Right atrium auricular region (tissue), 2 donors: ENCODE data around the gene SMKR1. TPM values are rescaled to one million over a fixed set of nuclear protein-coding genes. Genes with fewer than 3 reads are reported as not detected.

ENCODE experiments used
- DNase-seq: peaks from one replicate; pipeline ENCODE4 v3.0.0-alpha.2; 2019; ENCODE audit warnings: low spot score
- H3K27ac ChIP-seq, 2 donors: fragments of 200-600 bp; sonication (generic); 1 replicate in 1 of 2; 2 replicates in 1 of 2; pipeline ENCODE4 v1.5.1; 2016 to 2019
- H3K27me3 ChIP-seq, 2 donors: fragments of 200-600 bp; sonication (generic); one replicate each; pipeline versions ENCODE4 v1.5.1 to v1.6.0; 2017 to 2019
- H3K36me3 ChIP-seq: fragments of 200-600 bp; sonication (generic); one replicate; pipeline ENCODE4 v1.5.1; 2016
- H3K4me1 ChIP-seq, 2 donors: fragments of 200-600 bp; sonication (generic); one replicate each; pipeline versions ENCODE4 v1.5.1 to v1.6.0; 2017 to 2019
- H3K4me3 ChIP-seq, 2 donors: fragments of 200-600 bp; sonication (generic); 1 replicate in 1 of 2; 2 replicates in 1 of 2; pipeline ENCODE4 v1.5.1; 2017 to 2019; ENCODE audit warnings: mild to moderate bottlenecking in 1 of 2, moderate library complexity in 1 of 2
- H3K9me3 ChIP-seq, 2 donors: fragments of 200-600 bp; sonication (generic); one replicate each; pipeline ENCODE4 v1.5.1; 2019
- total RNA-seq, 2 donors: library from RNA; depleted of rRNA; stranded (reverse); fragments of >200 nt; gene quantifications; one replicate each; pipeline ENCODE4 v1.1.0, GENCODE V29; 2016
- TF ChIP-seq, protein P1 (sequence below), 2 donors: fragments of 200-600 bp; sonication (generic); IDR thresholded peaks; one replicate each; pipeline ENCODE4 v1.5.1; 2019; ENCODE audit warnings: antibody characterized with exemption in 2 of 2

SMKR1 gene
- total RNA-seq, 2 donors from 2014 or later = not detected

DNA sequence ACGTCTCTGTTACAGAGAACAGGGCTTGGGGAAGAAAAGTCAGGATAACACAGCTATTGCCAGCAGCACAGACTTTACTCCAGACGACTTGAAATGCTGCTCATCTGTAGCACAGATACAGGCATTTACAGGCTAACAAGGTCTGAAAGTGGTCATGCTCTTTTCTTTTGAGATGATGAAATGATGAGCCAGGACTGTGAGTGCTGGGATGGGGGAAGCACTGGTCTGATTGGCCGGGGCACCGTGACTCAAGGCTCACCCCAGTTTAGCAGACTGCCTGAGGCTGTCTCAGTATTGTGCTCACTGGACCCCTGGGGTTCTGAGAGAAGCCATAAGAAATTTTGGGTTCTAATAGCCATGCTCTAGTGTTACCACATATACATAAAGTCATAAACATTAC lies 12.4 kb downstream of the SMKR1 start:
- Histone ChIP-seq H3K9me3 (no peaks in the 10 kb centered on the region), H3K4me1 (no peaks in the 10 kb centered on the region), H3K36me3 (no peaks in the 10 kb centered on the region), H3K27me3 (no peaks in the 10 kb centered on the region), H3K4me3 (no peak overlapping the region), H3K27ac (no peak overlapping the region)
- TF ChIP-seq, protein P1, sequence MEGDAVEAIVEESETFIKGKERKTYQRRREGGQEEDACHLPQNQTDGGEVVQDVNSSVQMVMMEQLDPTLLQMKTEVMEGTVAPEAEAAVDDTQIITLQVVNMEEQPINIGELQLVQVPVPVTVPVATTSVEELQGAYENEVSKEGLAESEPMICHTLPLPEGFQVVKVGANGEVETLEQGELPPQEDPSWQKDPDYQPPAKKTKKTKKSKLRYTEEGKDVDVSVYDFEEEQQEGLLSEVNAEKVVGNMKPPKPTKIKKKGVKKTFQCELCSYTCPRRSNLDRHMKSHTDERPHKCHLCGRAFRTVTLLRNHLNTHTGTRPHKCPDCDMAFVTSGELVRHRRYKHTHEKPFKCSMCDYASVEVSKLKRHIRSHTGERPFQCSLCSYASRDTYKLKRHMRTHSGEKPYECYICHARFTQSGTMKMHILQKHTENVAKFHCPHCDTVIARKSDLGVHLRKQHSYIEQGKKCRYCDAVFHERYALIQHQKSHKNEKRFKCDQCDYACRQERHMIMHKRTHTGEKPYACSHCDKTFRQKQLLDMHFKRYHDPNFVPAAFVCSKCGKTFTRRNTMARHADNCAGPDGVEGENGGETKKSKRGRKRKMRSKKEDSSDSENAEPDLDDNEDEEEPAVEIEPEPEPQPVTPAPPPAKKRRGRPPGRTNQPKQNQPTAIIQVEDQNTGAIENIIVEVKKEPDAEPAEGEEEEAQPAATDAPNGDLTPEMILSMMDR (IDR thresholded peaks at IDR 0.05) = no peak
- no peak for DNase-seq

DNA sequence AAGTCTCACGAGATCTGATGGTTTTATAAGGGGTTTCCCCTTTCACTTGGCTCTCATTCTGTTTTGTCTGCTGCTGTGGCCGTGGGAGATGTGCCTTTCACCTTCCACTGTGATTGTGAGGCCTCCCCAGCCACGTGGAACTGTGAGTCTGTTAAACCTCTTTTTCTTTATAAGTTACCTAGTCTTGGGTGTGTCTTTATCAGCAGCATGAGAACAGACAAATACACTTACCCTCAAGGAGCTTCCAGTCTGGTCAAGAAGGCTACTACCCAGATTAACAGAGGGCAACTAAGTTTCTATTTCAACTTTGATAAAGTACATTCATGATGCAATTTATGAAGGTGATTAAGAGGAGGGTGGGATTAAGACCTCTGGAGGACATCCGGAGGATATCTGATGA lies 13.1 kb downstream of the SMKR1 start:
- Histone ChIP-seq H3K36me3 (no peaks in the 10 kb centered on the region), H3K4me1 (no peaks in the 10 kb centered on the region), H3K27me3 (no peaks in the 10 kb centered on the region), H3K4me3 (no peak overlapping the region), H3K9me3 (no peaks in the 10 kb centered on the region), H3K27ac (no peak overlapping the region)
- TF ChIP-seq, protein P1 (IDR thresholded peaks at IDR 0.05) = no peak
- no peak for DNase-seq

DNA sequence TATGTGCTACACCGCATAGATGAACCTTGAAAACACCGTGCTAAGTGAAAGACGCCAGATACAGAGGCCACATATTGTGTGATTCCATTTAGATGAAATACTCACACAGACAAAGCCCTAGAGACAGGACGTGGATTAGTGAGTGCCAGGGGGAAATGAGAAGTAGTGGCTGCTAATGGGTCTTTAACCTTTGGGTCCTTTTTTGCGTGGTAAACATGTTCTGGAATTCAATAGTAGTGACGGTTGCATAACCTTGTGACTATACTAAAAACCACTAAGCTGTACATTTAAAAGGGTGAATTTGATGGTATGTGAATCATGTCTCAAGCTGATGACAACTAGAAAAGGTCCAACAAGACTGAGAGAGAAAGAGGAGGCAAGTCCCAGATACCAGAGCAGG lies 15.6 kb downstream of the SMKR1 start:
- TF ChIP-seq, protein P1 (IDR thresholded peaks at IDR 0.05) = no peak
- no peak for DNase-seq
- Histone ChIP-seq H3K4me3 (no peak overlapping the region), H3K27me3 (no peaks in the 10 kb centered on the region), H3K9me3 (no peaks in the 10 kb centered on the region), H3K27ac (no peak overlapping the region), H3K36me3 (no peaks in the 10 kb centered on the region), H3K4me1 (no peaks in the 10 kb centered on the region)

DNA sequence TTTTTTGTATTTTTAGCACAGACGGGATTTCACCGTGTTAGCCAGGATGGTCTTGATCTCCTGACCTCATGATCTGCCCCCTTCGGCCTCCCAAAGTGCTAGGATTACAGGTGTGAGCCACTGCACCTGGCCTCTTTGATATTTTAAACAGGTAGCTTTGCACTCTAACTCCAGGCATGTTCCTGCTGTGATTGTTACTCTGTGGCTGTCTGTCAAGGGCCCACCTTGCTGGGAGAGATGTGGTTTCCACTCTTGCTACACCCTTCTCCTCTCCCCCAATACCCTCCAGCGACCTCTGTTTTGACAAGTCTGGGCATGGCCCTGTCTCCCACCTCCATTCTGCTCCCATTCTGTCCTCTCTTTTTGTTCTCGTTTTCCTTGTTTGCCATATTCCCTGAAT lies 17.1 kb downstream of the SMKR1 start:
- Histone ChIP-seq H3K36me3 (no peaks in the 10 kb centered on the region), H3K4me1 (no peaks in the 10 kb centered on the region), H3K27me3 (no peaks in the 10 kb centered on the region), H3K27ac (no peak overlapping the region), H3K4me3 (no peak overlapping the region), H3K9me3 (no peaks in the 10 kb centered on the region)
- TF ChIP-seq, protein P1 (IDR thresholded peaks at IDR 0.05) = no peak
- no peak for DNase-seq

DNA sequence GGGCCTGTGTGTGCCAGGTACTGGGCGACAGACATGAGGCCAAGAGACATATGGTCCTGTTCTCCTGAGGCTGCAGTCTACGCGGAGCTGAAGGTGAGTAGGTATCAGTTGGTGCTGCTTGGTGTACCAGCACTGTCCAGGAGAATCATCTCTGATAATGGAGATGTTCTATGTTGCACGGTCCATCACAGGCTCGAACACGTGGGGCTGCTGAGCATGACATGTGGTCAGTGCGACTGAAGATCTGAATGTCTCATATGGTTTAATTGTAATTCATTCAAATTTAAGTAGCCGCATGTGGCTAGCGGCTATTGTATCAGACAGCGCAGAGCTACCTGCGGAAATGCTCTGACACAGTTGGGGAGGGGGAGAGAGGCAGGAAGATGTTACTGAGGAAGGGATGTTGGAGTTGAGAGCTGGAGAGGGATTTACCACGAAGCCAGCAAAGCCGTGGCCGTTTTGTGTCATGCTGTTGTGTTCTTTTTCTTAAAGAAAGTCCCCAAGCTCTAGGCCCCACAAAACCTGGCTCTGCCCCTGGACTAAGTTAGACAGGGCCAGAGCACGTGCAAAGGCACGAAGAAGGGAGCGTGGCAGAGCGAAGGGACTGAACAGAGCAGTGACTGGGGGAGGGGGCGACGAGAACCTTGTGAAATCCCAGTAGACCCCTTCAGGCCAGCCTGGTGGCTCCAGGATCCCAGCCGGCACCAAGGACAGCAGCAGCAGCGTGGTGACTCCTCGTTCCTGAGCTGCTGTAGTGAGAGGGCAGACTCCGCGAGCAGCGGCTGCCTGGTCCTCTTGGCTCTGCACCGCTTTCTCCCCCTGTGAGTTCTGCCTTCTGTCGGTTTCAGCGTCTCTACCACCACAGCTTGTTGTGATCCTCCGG lies 20.0 kb downstream of the SMKR1 start:
- Histone ChIP-seq H3K9me3 (no peaks in the 10 kb centered on the region), H3K4me3 (no peak overlapping the region), H3K27me3 (no peaks in the 10 kb centered on the region), H3K27ac (no peak overlapping the region), H3K4me1 (no peaks in the 10 kb centered on the region), H3K36me3 (no peaks in the 10 kb centered on the region)
- TF ChIP-seq, protein P1 (IDR thresholded peaks at IDR 0.05) = no peak
- DNase-seq = no peak

DNA sequence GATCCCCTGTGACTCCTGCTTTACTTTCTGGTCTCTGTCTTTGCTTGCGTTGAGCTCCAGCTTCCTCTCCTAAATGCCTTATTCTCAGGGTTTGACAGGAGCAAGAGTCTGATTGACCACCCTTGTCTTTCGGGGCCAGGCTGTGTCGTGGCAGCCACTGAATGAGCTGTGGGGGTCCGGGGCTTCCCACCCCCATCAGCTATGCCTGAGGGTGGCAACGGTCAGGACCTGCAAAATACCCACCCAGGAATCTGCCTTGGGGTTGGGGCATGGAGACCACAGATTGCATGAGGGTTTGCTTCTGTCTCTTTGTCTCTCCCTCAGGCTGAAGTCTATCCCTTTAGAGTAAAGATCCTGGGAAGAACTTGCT lies 20.6 kb downstream of the SMKR1 start:
- no peaks in the 10 kb centered on the region for H3K4me1 ChIP-seq
- H3K27ac ChIP-seq = no peak overlapping the region
- DNase-seq = no peak
- H3K4me3 ChIP-seq = no peak overlapping the region
- TF ChIP-seq, protein P1 (IDR thresholded peaks at IDR 0.05) = no peak
- H3K36me3 ChIP-seq = no peaks in the 10 kb centered on the region
- H3K9me3 ChIP-seq = no peaks in the 10 kb centered on the region
- no peaks in the 10 kb centered on the region for H3K27me3 ChIP-seq
